ENCODE measurements around the gene PCID2.

- TF ChIP-seq FOXM1 (IDR thresholded peaks at IDR 0.05; ENCODE audit: borderline replicate concordance): no peak
- TF ChIP-seq ELF4 (IDR thresholded peaks at IDR 0.05): no peak
- no peak for TF ChIP-seq TARDBP (IDR thresholded peaks at IDR 0.05)
- TF ChIP-seq ZNF384 (IDR thresholded peaks at IDR 0.05): no peak
- TF ChIP-seq NFRKB (IDR thresholded peaks at IDR 0.05): no peak
- no peak for TF ChIP-seq CTBP1 (IDR thresholded peaks at IDR 0.05; ENCODE audit: borderline replicate concordance)
- no peak for TF ChIP-seq SP1 (IDR thresholded peaks at IDR 0.05)
- no peak for TF ChIP-seq HDGF (IDR thresholded peaks at IDR 0.05; ENCODE audit: borderline replicate concordance)
- no peak for TF ChIP-seq FOXK2 (IDR thresholded peaks at IDR 0.05)
- TF ChIP-seq SUZ12 (IDR thresholded peaks at IDR 0.05): no peak
- TF ChIP-seq BHLHE40 (IDR thresholded peaks at IDR 0.05; ENCODE audit: borderline replicate concordance): no peak
- TF ChIP-seq FOXA1 (IDR thresholded peaks at IDR 0.05): no peak
- TF ChIP-seq ARNT (IDR thresholded peaks at IDR 0.05): no peak
Measured at GRCh38 chr13:113223070-113223469, 14.6 kb upstream of the PCID2 start.

All from HEK293T (cell line).